ENCODE measurements around the gene TMEM256. TPM values are rescaled to one million over a fixed set of nuclear protein-coding genes. Genes with fewer than 3 reads are reported as not detected.

The TMEM256 gene
- total and polyA plus RNA-seq, 9 donors, result 44.0 to 133 (median 85.2) TPM

GRCh38 chr17:7410634-7411426 lies 6.9 kb upstream of the TMEM256 start:
- no peak for DNase-seq
- no peaks in the 10 kb centered on the region for H3K27me3 ChIP-seq
- H3K9me3 ChIP-seq, result no peaks in the 10 kb centered on the region
- no peak for TF ChIP-seq POLR2A (IDR thresholded peaks at IDR 0.05)
- no peak for TF ChIP-seq EP300 (IDR thresholded peaks at IDR 0.05)
- TF ChIP-seq CTCF (IDR thresholded peaks at IDR 0.05), result no peak
- H3K36me3 ChIP-seq, result no peaks in the 10 kb centered on the region
- no peak overlapping the region for H3K27ac ChIP-seq
- 84 to 87% (median 87%) methylated on average over 25 of the region's 25 CpGs for WGBS, 3 donors
- H3K4me1 ChIP-seq (ENCODE audit: insufficient read depth), result peaks cover 2% of the 10 kb centered on the region
- intact Hi-C loops (cut with DNase I), result no loop called here
- no peak overlapping the region for H3K4me3 ChIP-seq

GRCh38 chr17:7409716-7410115 lies 5.8 kb upstream of the TMEM256 start:
- WGBS, 3 donors, result 86 to 93% (median 91%) methylated on average over 6 of the region's 6 CpGs
- Histone ChIP-seq H3K9me3 (no peaks in the 10 kb centered on the region), H3K4me1 (ENCODE audit: insufficient read depth) (peaks cover 5% of the 10 kb centered on the region), H3K27me3 (no peaks in the 10 kb centered on the region), H3K4me3 (no peak overlapping the region), H3K27ac (no peak overlapping the region), H3K36me3 (no peaks in the 10 kb centered on the region)
- TF ChIP-seq CTCF (IDR thresholded peaks at IDR 0.05), result no peak
- TF ChIP-seq EP300 (IDR thresholded peaks at IDR 0.05), result no peak
- no peak for TF ChIP-seq POLR2A (IDR thresholded peaks at IDR 0.05)
- DNase-seq, result no peak
- intact Hi-C loops (cut with DNase I), result loop anchor here in 1 of 4 donors (5.0 kb wide), 1 partner anchor 62 kb away; no protein-coding TSS in a partner anchor

- 57 to 73% (median 73%) methylated on average over 6 of the region's 6 CpGs for WGBS, 3 donors
- intact Hi-C loops (cut with DNase I), result loop anchor here in 1 of 4 donors (5.0 kb wide), 1 partner anchor 62 kb away; no protein-coding TSS in a partner anchor
Measured at GRCh38 chr17:7408863-7409262, 5.0 kb upstream of the TMEM256 start.

DNA sequence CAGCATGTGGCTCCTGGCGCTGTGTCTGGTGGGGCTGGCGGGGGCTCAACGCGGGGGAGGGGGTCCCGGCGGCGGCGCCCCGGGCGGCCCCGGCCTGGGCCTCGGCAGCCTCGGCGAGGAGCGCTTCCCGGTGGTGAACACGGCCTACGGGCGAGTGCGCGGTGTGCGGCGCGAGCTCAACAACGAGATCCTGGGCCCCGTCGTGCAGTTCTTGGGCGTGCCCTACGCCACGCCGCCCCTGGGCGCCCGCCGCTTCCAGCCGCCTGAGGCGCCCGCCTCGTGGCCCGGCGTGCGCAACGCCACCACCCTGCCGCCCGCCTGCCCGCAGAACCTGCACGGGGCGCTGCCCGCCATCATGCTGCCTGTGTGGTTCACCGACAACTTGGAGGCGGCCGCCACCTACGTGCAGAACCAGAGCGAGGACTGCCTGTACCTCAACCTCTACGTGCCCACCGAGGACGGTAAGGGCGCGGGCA lies 4.4 kb upstream of the TMEM256 start:
- Histone ChIP-seq H3K4me3 (no peak overlapping the region), H3K27me3 (no peaks in the 10 kb centered on the region), H3K36me3 (no peaks in the 10 kb centered on the region), H3K9me3 (no peaks in the 10 kb centered on the region), H3K4me1 (ENCODE audit: insufficient read depth) (peaks cover 5% of the 10 kb centered on the region), H3K27ac (no peak overlapping the region)
- TF ChIP-seq EP300 (IDR thresholded peaks at IDR 0.05) (no peak), POLR2A (IDR thresholded peaks at IDR 0.05) (no peak), CTCF (IDR thresholded peaks at IDR 0.05) (no peak)
- intact Hi-C loops (cut with DNase I), result loop anchor here in 1 of 4 donors (5.0 kb wide), 1 partner anchor 61 kb away; no protein-coding TSS in a partner anchor
- DNase-seq, result peak in 1 of 5 donors; percentile 39
- WGBS, 3 donors, result 82 to 83% (median 82%) methylated on average over 49 to 58 of the region's 58 CpGs

More at GRCh38 chr17:7408863-7409262, 5.0 kb upstream of the TMEM256 start:
- H3K4me3 ChIP-seq, result no peak overlapping the region
- H3K27me3 ChIP-seq, result no peaks in the 10 kb centered on the region
- H3K27ac ChIP-seq, result no peak overlapping the region
- peaks cover 5% of the 10 kb centered on the region for H3K4me1 ChIP-seq (ENCODE audit: insufficient read depth)
- H3K9me3 ChIP-seq, result no peaks in the 10 kb centered on the region
- no peak for TF ChIP-seq EP300 (IDR thresholded peaks at IDR 0.05)
- no peak for DNase-seq
- H3K36me3 ChIP-seq, result no peaks in the 10 kb centered on the region

All from ovary (tissue), 9 donors.